HG03575 (cell line): ENCODE measurements around the gene PHF21B.

Experiments used
- ATAC-seq: cut with Tn5 transposase; IDR thresholded peaks from one replicate; pipeline ENCODE4 v1.9.1; 2021; ENCODE audit not compliant: unreplicated experiment, insufficient number of reproducible peaks, low FRiP score; ENCODE audit errors: extremely low read depth

PHF21B gene

DNA sequence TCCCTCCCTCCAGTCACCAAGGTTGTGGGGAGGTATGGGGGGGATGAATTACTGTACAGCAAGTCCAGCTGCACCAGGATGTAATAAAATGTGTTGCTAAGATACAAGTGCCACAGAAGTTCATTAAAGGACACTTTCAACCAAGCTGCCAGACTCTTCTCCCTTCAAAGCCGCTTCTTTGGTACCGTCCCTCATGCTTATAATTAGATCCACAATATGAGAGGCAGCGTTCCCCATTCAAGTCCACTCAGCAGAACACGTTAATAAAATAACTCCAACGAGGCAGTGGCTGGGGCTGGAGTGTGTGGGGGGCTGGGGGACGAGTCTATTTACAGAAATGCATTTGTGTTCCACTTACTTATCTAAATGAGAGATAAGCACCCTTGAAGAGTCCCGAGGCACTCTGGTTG, 14.7 kb downstream of the PHF21B start:
- ATAC-seq = no peak

DNA sequence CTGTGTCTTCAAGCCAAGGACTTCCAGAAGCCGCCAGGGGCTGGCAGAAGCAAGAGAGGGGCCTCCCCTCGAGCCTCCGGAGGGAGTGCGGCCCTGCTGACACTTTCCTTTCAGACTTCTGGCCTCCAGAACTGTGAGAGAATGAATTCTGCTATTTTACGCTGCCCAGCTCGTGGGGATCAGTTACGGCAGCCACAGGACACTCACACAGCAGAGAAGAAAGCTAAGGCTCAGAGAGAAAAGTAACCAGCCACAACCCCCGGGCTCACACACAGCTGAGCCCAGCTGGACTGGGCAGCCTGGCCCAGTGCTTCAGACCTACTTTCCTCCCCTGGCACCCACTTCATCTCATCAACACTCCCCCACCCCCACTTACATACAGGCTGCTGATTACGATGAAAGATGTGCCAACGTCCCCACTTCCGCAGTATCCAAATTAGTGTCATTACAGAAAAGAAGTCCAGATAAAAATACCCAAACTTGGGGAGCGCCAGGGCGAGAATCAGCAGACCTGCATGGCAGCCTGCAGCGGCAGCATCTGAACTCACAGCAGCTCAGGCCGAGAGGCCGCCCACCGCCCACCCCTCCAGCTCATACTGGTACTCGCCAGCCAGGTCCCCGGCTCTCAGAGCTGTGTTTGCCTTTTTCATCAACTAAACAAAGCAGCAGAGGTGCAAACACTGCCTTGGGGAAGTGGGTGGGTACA, 15.3 kb downstream of the PHF21B start:
- no peak for ATAC-seq

GRCh38 chr22:44992166-44992565, 17.6 kb downstream of the PHF21B start:
- no peak for ATAC-seq

DNA sequence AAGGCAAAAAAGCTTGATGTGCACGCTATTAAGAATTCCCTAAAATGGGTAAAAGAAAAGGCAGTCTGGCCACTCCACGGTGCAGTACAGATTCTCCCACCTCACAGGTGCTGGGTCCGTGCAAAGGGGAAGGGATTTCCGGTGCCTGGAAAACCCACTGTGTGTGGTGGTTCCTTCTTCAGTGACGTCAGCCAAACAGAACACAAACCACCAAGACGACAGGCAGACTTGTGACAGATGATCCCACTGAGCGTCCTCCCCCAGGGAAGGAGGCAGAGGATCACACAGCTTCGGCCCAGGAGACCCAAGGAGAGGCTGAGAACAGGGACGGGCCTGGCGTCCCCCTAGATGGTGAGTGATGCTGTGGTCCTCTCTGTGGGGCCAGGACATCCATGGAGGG, 18.6 kb downstream of the PHF21B start:
- no peak for ATAC-seq

GRCh38 chr22:44990810-44991209, 19.0 kb downstream of the PHF21B start:
- no peak for ATAC-seq

DNA sequence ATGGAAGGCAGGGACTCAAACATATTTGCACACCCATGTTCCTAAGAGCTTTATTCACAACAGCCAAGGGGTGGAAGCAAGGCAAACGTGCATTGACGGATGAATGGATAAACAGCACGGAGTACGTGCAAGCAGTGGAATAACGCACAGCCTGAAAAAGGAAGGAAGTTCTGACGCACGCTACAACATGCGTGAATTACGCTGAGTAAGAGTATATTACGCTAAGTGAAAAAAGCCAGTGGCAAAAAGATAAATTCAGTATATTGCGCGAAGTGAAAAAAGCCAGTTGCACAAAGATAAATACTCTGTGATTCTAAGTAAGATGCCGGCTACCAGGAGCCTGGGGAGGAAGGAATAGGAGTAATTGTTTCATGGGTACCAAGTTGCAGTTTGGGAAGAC, 19.5 kb downstream of the PHF21B start:
- ATAC-seq = no peak

- ATAC-seq = no peak
These were observed 21.1 kb downstream of the PHF21B start for GRCh38 chr22:44988671-44989070.

DNA sequence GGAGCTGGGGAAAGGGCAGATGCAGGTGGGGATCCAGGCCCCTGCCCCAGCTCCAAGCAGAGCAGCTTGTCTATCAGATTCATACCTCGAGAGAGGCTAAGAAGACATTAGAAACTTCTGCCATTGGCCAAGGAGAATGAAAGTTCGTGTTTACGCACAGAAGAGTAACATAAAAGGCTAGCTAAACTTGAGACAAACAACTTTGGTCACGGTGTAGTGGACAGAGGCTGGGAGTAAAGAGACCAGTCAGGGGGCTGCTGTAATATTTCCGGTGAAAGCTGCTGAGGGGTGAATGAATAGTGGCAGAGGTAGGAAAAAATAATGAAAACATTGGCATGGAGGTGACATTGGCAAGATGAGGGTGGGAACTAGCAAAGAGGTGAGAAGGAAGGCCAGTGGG, 22.9 kb downstream of the PHF21B start:
- ATAC-seq = no peak

- no peak for ATAC-seq
These were observed 23.8 kb downstream of the PHF21B start for GRCh38 chr22:44985906-44986527.

GRCh38 chr22:44983878-44984482, 25.8 kb downstream of the PHF21B start:
- no peak for ATAC-seq

DNA sequence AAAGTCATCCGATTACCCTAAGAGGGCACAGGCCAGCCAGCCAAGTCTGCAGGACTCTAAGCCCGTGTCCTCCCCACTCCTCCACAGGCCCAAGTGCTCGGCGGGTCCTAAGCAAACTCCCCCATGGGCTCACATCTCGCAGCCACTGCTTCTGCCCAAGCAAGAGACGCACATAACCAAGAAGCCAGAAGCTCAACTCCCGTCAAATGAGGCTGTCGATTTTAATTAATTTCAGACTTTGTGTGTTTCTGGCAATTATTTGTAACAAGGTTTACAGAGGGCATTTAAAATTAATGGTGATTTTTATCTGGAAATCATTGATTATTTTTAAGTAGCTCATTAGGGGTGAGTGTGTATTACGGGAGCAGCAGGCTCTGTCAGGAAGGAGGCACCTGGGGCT, 27.4 kb downstream of the PHF21B start:
- ATAC-seq = no peak

- ATAC-seq = no peak
These were observed 27.9 kb downstream of the PHF21B start for GRCh38 chr22:44981857-44982256.

DNA sequence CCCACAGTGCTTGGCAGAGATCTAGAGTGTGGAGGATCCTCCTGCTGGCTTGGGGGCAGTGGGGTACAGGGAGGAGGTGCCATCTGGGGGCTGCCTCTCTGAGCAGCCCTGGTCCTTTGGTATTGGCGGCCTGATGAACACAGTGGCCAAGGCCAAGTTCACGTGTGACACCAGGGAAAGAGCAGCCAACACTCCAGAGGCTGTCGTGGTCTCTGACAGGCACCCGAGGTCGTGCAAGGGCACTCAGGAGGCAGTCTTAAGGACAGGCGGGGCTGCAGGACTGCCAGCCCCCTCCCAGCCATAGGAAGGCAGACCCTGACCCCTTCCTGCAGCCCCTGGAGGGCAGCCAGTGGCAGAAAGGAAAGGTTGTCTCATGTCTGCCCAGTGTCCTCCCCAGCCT, 30.7 kb downstream of the PHF21B start:
- no peak for ATAC-seq

GRCh38 chr22:44975427-44976262, 34.2 kb downstream of the PHF21B start:
- ATAC-seq = no peak

DNA sequence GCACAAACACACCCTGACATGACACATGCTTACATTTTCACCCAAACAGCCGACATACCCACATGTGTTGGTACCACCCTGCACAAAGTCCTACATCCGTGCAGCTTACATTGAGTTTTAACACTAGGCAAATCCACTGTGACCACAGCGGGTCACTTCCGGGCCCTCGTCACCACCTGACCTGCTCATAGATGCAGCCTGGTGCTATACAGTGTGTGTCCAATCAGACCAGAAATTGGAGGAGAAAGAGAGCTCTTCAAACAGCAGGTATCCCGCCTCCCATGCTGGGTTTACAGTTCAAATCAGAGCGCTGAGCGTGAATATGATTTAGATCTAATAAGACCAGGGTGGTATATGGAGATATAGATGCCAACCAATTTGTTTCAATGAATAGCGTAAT, 35.4 kb downstream of the PHF21B start:
- ATAC-seq = no peak

- no peak for ATAC-seq
These were observed 36.0 kb downstream of the PHF21B start for GRCh38 chr22:44973829-44974228.

DNA sequence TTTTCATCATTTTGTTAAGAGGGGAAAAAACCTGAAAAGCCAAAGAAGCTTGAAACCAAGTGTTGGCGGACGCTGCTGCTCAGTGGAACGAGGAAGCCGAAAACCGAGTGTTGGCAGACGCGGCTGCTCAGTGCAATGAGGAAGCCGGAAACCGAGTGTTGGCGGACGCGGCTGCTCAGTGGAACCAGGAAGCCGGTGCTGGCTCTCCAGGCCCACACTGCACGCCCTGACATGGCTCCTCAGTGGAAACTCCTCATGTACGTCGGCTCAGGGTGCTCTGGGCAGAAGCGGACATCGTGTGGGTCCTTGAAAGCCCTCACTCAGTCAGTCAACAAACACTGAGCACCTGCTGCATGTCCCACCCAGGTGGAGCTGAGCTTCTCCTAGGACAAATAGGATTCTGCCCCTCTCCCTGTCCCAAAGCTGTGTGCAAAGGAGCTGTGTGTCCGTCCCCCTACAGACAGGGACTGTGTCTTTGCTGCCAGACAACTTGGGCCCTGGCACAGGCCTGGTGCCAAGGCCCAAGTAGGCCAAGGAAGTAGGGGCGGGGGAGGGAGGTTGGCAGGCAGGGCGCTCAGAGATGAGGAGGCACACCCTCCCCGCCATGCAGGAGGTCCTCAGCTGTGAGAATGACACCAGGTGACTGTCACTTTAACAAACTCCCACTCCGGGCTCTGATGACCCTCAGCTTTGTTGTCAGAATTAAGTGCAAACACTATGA, 37.3 kb downstream of the PHF21B start:
- no peak for ATAC-seq

DNA sequence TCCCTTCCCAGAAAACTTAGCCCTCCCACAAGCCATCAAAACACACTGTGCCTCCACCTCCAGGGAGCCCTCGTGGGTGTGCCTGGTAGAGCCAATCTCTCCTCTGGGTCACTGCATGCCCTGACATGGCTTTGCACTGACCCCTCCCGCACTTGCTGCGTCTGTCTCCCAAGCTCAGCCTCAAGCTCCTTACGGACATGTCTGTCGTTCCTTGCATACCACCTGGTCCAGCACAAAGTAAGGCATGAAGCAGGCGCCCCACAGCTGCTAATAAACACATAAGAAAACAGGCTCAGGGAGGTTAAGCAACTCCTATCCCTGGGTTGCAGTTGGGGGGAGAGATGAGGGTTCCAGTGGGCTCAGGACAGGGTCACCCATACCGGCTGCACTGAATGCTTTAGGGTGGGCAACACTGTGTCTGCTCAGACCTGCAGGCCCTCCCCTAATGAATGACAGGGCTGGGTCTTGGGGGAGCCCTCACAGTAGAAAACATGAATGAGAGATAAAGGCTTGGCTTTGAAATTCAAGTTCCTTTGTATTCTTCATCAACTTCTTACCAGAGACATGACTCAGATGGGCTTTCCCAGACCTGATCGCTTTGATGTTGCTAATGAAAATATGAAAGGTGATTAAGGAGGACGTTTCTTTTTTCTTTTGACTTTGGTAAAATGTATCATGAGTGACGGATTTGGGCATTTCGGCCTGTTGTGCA, 38.0 kb downstream of the PHF21B start:
- no peak for ATAC-seq

DNA sequence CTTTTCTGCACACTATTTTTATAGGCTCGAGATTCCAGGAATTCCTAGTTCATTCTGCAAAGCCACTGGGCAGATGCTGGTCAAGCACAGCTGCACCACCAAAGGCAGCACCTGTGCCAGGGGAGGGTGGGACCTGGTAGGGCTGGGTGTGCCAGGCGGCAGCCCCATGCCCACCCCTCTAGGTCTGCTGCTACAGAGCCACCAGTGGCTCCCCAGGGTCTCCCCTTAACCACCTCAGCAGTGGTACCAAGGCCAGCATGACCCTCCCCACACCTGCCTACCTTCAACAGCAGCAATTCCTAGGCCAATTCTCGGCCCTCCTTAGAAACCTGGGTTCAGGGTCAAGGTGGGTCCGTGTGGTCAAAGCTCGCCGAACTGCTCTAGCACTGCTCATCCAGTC, 39.5 kb downstream of the PHF21B start:
- no peak for ATAC-seq
